HCT116 (cell line): Measurements from ENCODE around the gene LRRK1. TPM values are rescaled to one million over a fixed set of nuclear protein-coding genes. Genes with fewer than 3 reads are reported as not detected.

Experiments used
- ATAC-seq: fragments of 200-7000 bp; cut with Tn5 transposase; 2 replicates; pipeline ENCODE4 v1.9.1; 2020; ENCODE audit warnings: mild to moderate bottlenecking, moderate library complexity
- BruUV-seq: library from RNA; stranded (reverse); fragments of 400-500 nt; replicated peaks from 2 replicates; lab custom pipeline; 2021; lab: Mats Ljungman, UMichigan
- CTCF ChIA-PET: fragments of 300-600 bp; sonication (Branson Sonifier 250); formaldehyde crosslinking; loops from one replicate; lab custom pipeline; 2021; ENCODE audit warnings: antibody characterized with exemption; lab: Charles Lee
- POLR2A ChIA-PET: fragments of 300-600, 350-600 bp; sonication (Branson Sonifier 250); formaldehyde crosslinking; loops from one replicate; lab custom pipeline; 2021; ENCODE audit warnings: antibody characterized with exemption; lab: Charles Lee
- RAD21 ChIA-PET, 2 experiments: fragments of 300-600 bp; sonication (Branson Sonifier 250); formaldehyde crosslinking; loops; one replicate each; lab custom pipeline; 2023; ENCODE audit warnings: low total read pairs in 2 of 2; ENCODE audit not compliant: uncharacterized antibody in 2 of 2, unreplicated experiment in 2 of 2, low non-redundant PET in 1 of 2; lab: Charles Lee
- DNase-seq: peaks from one replicate; pipeline ENCODE4 v3.0.0-alpha.2; 2010; ENCODE audit warnings: low read depth, low spot score
- H2AFZ ChIP-seq: fragments of 200-600 bp; shearing (Covaris generic), sonication (generic); 2 replicates; pipeline ENCODE4 v1.6.1; 2017; ENCODE audit warnings: low read depth, mixed run types, mixed read lengths, antibody characterized with exemption, low read length; ENCODE audit not compliant: poor library complexity, severe bottlenecking
- H3K27ac ChIP-seq: 2 replicates; pipeline ENCODE4 v1.5.1; 2012; ENCODE audit warnings: low read depth, low read length
- H3K27me3 ChIP-seq: fragments of 200-600 bp; sonication (generic); 2 replicates; pipeline ENCODE4 v1.6.1; 2016; ENCODE audit warnings: mixed run types, low read length, mixed read lengths; ENCODE audit not compliant: insufficient read depth
- H3K36me3 ChIP-seq, 2 experiments: fragments of 200-500 bp in 1 of 2; fragments of 200-600 bp in 1 of 2; sonication (Bioruptor generic) in 1 of 2; sonication (generic) in 1 of 2; 2 replicates each; pipeline versions ENCODE4 v1.5.1 to v1.6.1; 2014 to 2016; ENCODE audit warnings: low read length in 2 of 2, inconsistent platforms in 1 of 2, mixed read lengths in 1 of 2, mixed run types in 1 of 2; ENCODE audit not compliant: insufficient read depth in 2 of 2, control insufficient read depth in 1 of 2
- H3K4me1 ChIP-seq, 2 experiments: fragments of 200-600 bp in 1 of 2; sonication (generic) in 1 of 2; 2 replicates each; pipeline versions ENCODE4 v1.5.1 to v1.6.1; 2012 to 2017; ENCODE audit warnings: low read length in 2 of 2, inconsistent platforms in 1 of 2, mild to moderate bottlenecking in 1 of 2, mixed read lengths in 1 of 2, mixed run types in 1 of 2, moderate library complexity in 1 of 2; ENCODE audit not compliant: insufficient read depth in 2 of 2, control insufficient read depth in 1 of 2
- H3K4me2 ChIP-seq: fragments of 200-600 bp; sonication (generic); 2 replicates; pipeline ENCODE4 v1.6.1; 2017; ENCODE audit warnings: mixed run types, low read length, mixed read lengths
- H3K4me3 ChIP-seq, 2 experiments: fragments of 200-600 bp in 1 of 2; sonication (generic) in 1 of 2; replicated peaks in 1 of 2; 2 replicates each; pipeline ENCODE4 v1.5.1; 2011 to 2016; ENCODE audit warnings: low read length in 2 of 2, control low read depth in 1 of 2, low read depth in 1 of 2, mild to moderate bottlenecking in 1 of 2, mixed read lengths in 1 of 2, mixed run types in 1 of 2
- H3K79me2 ChIP-seq: fragments of 200-600 bp; sonication (generic); 2 replicates; pipeline ENCODE4 v1.6.1; 2017; ENCODE audit warnings: mild to moderate bottlenecking, mixed run types, low read length, moderate library complexity, mixed read lengths; ENCODE audit not compliant: insufficient read depth
- H3K9ac ChIP-seq: fragments of 200-600 bp; sonication (generic); 2 replicates; pipeline ENCODE4 v1.6.1; 2016; ENCODE audit warnings: low read length, mixed read lengths
- H3K9me2 ChIP-seq: fragments of 200-600 bp; sonication (generic), shearing (Covaris generic); 2 replicates; pipeline ENCODE4 v1.6.1; 2017; ENCODE audit warnings: mixed run types, mild to moderate bottlenecking, moderate library complexity; ENCODE audit not compliant: insufficient read depth
- H3K9me3 ChIP-seq, 2 experiments: fragments of 200-500 bp in 1 of 2; fragments of 200-600 bp in 1 of 2; sonication (Bioruptor generic) in 1 of 2; sonication (generic) in 1 of 2; 2 replicates each; pipeline ENCODE4 v1.6.1; 2014 to 2017; ENCODE audit warnings: low read length in 2 of 2, mixed read lengths in 2 of 2, inconsistent platforms in 1 of 2, low read depth in 1 of 2, mild to moderate bottlenecking in 1 of 2, mixed run types in 1 of 2, moderate library complexity in 1 of 2; ENCODE audit not compliant: control insufficient read depth in 1 of 2, insufficient read depth in 1 of 2
- H4K20me1 ChIP-seq: fragments of 200-600 bp; sonication (generic), shearing (Covaris generic); 2 replicates; pipeline ENCODE4 v1.6.1; 2017; ENCODE audit warnings: mixed run types, mild to moderate bottlenecking, moderate library complexity; ENCODE audit not compliant: insufficient read depth
- CEBPB ChIP-seq: IDR thresholded peaks from 2 replicates; pipeline ENCODE4 v1.6.1; 2012; ENCODE audit warnings: low read depth
- ELF1 ChIP-seq: IDR thresholded peaks from 2 replicates; pipeline ENCODE4 v1.6.1; 2012; ENCODE audit warnings: low read depth, borderline replicate concordance
- EZH2 ChIP-seq: fragments of 200-600 bp; sonication (generic); IDR thresholded peaks from 2 replicates; pipeline ENCODE4 v1.6.1; 2017; ENCODE audit warnings: antibody characterized with exemption, mixed run types
- EZH2phosphoT487 ChIP-seq: fragments of 200-600 bp; IDR thresholded peaks from 2 replicates; pipeline ENCODE4 v1.6.1; 2018; ENCODE audit warnings: antibody characterized with exemption, borderline replicate concordance
- RAD21 ChIP-seq: IDR thresholded peaks from 2 replicates; pipeline ENCODE4 v1.6.1; 2012; ENCODE audit warnings: low read depth, mild to moderate bottlenecking
- SIN3A ChIP-seq: IDR thresholded peaks from 2 replicates; pipeline ENCODE4 v1.6.1; 2012; ENCODE audit warnings: low read depth
- TCF7L2 ChIP-seq: IDR thresholded peaks from 2 replicates; pipeline ENCODE4 v1.7.0; 2011; ENCODE audit warnings: borderline replicate concordance, inconsistent platforms; ENCODE audit not compliant: insufficient read depth, insufficient read length; ENCODE audit errors: extremely low read depth
- ZBTB33 ChIP-seq: IDR thresholded peaks from 2 replicates; pipeline ENCODE4 v1.6.1; 2011; ENCODE audit warnings: mild to moderate bottlenecking, low read length, moderate library complexity; ENCODE audit not compliant: insufficient replicate concordance; ENCODE audit errors: extremely low read depth
- ZFX ChIP-seq: fragments of 450-650 bp; IDR thresholded peaks from 2 replicates; pipeline ENCODE4 v1.6.1; 2017
- intact Hi-C: fragments of 100-400 bp; cut with micrococcal nuclease; formaldehyde crosslinking; loops from 2 replicates; pipeline ENCODE4 v1.10.0; 2022
- total RNA-seq: library from RNA; stranded (reverse); gene quantifications from one replicate; pipeline ENCODE4 v1.2.1, GENCODE V29; 2021; ENCODE audit not compliant: unreplicated experiment
- TF ChIP-seq, protein P1 (sequence below), 3 experiments: fragments of 200-600 bp in 1 of 3; sonication (generic) in 1 of 3; IDR thresholded peaks in 2 of 3; conservative IDR thresholded peaks in 1 of 3; 2 replicates each; pipeline ENCODE4 v1.5.1; 2012 to 2017; ENCODE audit warnings: low read depth in 2 of 3, low read length in 2 of 3, antibody characterized with exemption in 1 of 3, borderline replicate concordance in 1 of 3, control low read depth in 1 of 3, mild to moderate bottlenecking in 1 of 3, mixed read lengths in 1 of 3, mixed run types in 1 of 3, moderate library complexity in 1 of 3; ENCODE audit not compliant: insufficient read depth in 1 of 3

The LRRK1 gene
- total RNA-seq, 1 experiment from 2014 or later: 21.6 TPM

GRCh38 chr15:101023501-101024072, 104.4 kb downstream of the LRRK1 start:
- H3K27me3 ChIP-seq: no peaks in the 10 kb centered on the region
- H3K79me2 ChIP-seq: no peaks in the 10 kb centered on the region
- TF ChIP-seq CEBPB: no peak
- TF ChIP-seq TCF7L2: no peak
- ChIA-PET RAD21 (no interaction called here), CTCF (interaction anchor here (0.7 to 1.4 kb wide), 2 partner anchors 16 to 235 kb away, joined by 3 read pairs; no protein-coding TSS in a partner anchor), POLR2A (no interaction called here)
- no peaks in the 10 kb centered on the region for H4K20me1 ChIP-seq
- no TSS peak for BruUV-seq
- no peak overlapping the region for H3K27ac ChIP-seq
- H2AFZ ChIP-seq: no peak overlapping the region
- H3K9me2 ChIP-seq: no peaks in the 10 kb centered on the region
- H3K4me3 ChIP-seq: no peak overlapping the region
- intact Hi-C loops: no loop called here
- H3K4me2 ChIP-seq: no peak overlapping the region
- H3K36me3 ChIP-seq: peaks cover 0 to 4% of the 10 kb centered on the region in 2 experiments; a peak in 1 of 4 replicates
- no peaks in the 10 kb centered on the region for H3K4me1 ChIP-seq
- H3K9me3 ChIP-seq: no peaks in the 10 kb centered on the region
- H3K9ac ChIP-seq: no peak overlapping the region
- DNase-seq: no peak
- ATAC-seq: no peak

GRCh38 chr15:101024073-101024695, 105.0 kb downstream of the LRRK1 start:
- CTCF ChIA-PET: interaction anchor here (0.7 to 1.4 kb wide), 2 partner anchors 17 to 234 kb away, joined by 3 read pairs; no protein-coding TSS in a partner anchor
- H3K79me2 ChIP-seq: no peaks in the 10 kb centered on the region
- H3K9ac ChIP-seq: no peak overlapping the region
- ATAC-seq: no peak
- H3K27ac ChIP-seq: no peak overlapping the region
- no peaks in the 10 kb centered on the region for H3K9me3 ChIP-seq
- no peaks in the 10 kb centered on the region for H3K27me3 ChIP-seq
- no peaks in the 10 kb centered on the region for H3K4me1 ChIP-seq
- H3K36me3 ChIP-seq: peaks cover 0 to 6% of the 10 kb centered on the region in 2 experiments; a peak in 1 of 4 replicates
- intact Hi-C loops: no loop called here
- H3K4me2 ChIP-seq: no peak overlapping the region
- POLR2A ChIA-PET: no interaction called here
- no peaks in the 10 kb centered on the region for H3K9me2 ChIP-seq
- BruUV-seq: no TSS peak
- TF ChIP-seq ELF1 (no peak), EZH2 (no peak), EZH2phosphoT487 (no peak), ZBTB33 (no peak), SIN3A (no peak), RAD21 (no peak), CEBPB (no peak), ZFX (no peak), TCF7L2 (no peak)
- TF ChIP-seq, protein P1, sequence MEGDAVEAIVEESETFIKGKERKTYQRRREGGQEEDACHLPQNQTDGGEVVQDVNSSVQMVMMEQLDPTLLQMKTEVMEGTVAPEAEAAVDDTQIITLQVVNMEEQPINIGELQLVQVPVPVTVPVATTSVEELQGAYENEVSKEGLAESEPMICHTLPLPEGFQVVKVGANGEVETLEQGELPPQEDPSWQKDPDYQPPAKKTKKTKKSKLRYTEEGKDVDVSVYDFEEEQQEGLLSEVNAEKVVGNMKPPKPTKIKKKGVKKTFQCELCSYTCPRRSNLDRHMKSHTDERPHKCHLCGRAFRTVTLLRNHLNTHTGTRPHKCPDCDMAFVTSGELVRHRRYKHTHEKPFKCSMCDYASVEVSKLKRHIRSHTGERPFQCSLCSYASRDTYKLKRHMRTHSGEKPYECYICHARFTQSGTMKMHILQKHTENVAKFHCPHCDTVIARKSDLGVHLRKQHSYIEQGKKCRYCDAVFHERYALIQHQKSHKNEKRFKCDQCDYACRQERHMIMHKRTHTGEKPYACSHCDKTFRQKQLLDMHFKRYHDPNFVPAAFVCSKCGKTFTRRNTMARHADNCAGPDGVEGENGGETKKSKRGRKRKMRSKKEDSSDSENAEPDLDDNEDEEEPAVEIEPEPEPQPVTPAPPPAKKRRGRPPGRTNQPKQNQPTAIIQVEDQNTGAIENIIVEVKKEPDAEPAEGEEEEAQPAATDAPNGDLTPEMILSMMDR (IDR thresholded peaks at IDR 0.05 in 2 of 3, conservative IDR thresholded peaks at IDR 0.05 in 1 of 3; ENCODE audit: borderline replicate concordance in 1 of 3, insufficient read depth in 1 of 3, low read depth in 2 of 3, low read length in 2 of 3): no peak
- TF ChIP-seq, all 23 proteins: peak for 0
- no peak overlapping the region for H2AFZ ChIP-seq
- no peaks in the 10 kb centered on the region for H4K20me1 ChIP-seq
- RAD21 ChIA-PET: no interaction called here
- no peak overlapping the region for H3K4me3 ChIP-seq
- DNase-seq: no peak
